Nephron progenitor cell (in vitro differentiated cells): ENCODE data around the gene IP6K1.

ENCODE experiments used
- DNase-seq: peaks from one replicate; pipeline ENCODE4 v3.0.0; 2021
- H3K27ac Mint-ChIP-seq: 2 replicates; pipeline ENCODE4 v1.8.0; 2021; ENCODE audit warnings: mild to moderate bottlenecking, moderate library complexity, mixed read lengths
- H3K27me3 Mint-ChIP-seq: 2 replicates; pipeline ENCODE4 v1.8.0; 2021; ENCODE audit warnings: mild to moderate bottlenecking, low read depth, mixed read lengths; ENCODE audit not compliant: poor library complexity
- H3K36me3 Mint-ChIP-seq: 2 replicates; pipeline ENCODE4 v1.8.0; 2021; ENCODE audit warnings: low read depth, mixed read lengths
- H3K4me1 Mint-ChIP-seq: 2 replicates; pipeline ENCODE4 v1.8.0; 2021; ENCODE audit warnings: mixed read lengths
- H3K4me3 Mint-ChIP-seq: 2 replicates; pipeline ENCODE4 v1.8.0; 2021; ENCODE audit warnings: mild to moderate bottlenecking, moderate library complexity, mixed read lengths
- H3K9me3 Mint-ChIP-seq: 2 replicates; pipeline ENCODE4 v1.8.0; 2021; ENCODE audit warnings: mild to moderate bottlenecking, moderate library complexity, mixed read lengths
- TF ChIP-seq, protein P1 (sequence below): fragments of 200-600 bp; sonication (generic); IDR thresholded peaks from 2 replicates; pipeline ENCODE4 v1.5.0; 2021; ENCODE audit warnings: antibody characterized with exemption

The IP6K1 gene

DNA sequence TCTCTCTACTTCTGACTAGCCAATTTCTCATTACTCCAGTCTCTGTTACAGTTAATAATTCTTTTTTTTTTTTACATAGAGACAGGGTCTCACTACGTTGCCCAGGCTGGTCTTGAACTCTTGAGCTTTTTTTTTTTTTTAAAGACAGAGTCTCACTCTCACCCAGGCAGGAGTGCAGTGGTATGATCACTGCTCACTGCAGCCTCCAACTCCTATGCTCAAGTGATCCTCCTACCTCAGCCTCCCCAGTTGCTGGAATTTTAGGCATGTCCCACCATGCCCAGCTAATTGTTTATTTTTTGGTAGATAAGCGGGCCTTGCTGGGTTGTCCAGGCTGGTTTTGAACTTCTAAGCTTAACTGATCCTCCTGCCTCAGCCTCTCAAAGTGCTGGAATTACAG lies 13.6 kb downstream of the IP6K1 start:
- DNase-seq = no peak
- H3K4me1 Mint-ChIP-seq = no peaks in the 10 kb centered on the region
- H3K27ac Mint-ChIP-seq = no peak overlapping the region
- H3K36me3 Mint-ChIP-seq = peaks cover 59% of the 10 kb centered on the region
- no peak overlapping the region for H3K4me3 Mint-ChIP-seq
- H3K27me3 Mint-ChIP-seq = no peaks in the 10 kb centered on the region
- no peaks in the 10 kb centered on the region for H3K9me3 Mint-ChIP-seq
- TF ChIP-seq, protein P1, sequence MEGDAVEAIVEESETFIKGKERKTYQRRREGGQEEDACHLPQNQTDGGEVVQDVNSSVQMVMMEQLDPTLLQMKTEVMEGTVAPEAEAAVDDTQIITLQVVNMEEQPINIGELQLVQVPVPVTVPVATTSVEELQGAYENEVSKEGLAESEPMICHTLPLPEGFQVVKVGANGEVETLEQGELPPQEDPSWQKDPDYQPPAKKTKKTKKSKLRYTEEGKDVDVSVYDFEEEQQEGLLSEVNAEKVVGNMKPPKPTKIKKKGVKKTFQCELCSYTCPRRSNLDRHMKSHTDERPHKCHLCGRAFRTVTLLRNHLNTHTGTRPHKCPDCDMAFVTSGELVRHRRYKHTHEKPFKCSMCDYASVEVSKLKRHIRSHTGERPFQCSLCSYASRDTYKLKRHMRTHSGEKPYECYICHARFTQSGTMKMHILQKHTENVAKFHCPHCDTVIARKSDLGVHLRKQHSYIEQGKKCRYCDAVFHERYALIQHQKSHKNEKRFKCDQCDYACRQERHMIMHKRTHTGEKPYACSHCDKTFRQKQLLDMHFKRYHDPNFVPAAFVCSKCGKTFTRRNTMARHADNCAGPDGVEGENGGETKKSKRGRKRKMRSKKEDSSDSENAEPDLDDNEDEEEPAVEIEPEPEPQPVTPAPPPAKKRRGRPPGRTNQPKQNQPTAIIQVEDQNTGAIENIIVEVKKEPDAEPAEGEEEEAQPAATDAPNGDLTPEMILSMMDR = no peak

DNA sequence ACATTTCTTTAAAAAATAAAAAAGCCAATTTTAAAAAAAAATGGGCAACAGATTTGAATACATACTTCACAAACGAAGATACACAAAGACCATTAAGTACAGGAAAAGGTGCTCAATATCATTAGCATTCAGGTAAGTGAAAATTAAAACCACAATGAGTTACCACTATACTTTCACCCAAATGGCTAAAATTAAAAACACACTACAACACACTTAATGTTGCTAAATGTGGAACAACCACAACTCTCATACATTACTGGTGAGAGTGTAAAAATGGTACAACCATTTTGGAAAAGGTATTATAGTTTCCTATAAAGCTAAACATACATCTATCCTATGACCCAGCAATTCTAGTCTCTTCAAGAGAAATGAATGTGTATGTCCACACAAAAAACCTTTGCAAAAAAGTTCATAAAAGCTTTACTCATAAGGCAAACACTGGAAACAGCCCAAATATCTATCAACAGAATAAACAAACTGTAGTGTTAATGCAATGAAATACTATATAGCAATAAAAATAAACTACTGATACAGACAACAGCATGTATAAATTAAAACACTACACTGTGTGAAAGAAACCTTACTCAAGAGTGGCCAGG lies 14.9 kb downstream of the IP6K1 start:
- TF ChIP-seq, protein P1 = no peak
- Mint-ChIP-seq H3K27me3 (no peaks in the 10 kb centered on the region), H3K36me3 (peaks cover 51% of the 10 kb centered on the region), H3K9me3 (no peaks in the 10 kb centered on the region), H3K4me1 (no peaks in the 10 kb centered on the region), H3K27ac (no peak overlapping the region), H3K4me3 (no peak overlapping the region)
- DNase-seq = no peak

DNA sequence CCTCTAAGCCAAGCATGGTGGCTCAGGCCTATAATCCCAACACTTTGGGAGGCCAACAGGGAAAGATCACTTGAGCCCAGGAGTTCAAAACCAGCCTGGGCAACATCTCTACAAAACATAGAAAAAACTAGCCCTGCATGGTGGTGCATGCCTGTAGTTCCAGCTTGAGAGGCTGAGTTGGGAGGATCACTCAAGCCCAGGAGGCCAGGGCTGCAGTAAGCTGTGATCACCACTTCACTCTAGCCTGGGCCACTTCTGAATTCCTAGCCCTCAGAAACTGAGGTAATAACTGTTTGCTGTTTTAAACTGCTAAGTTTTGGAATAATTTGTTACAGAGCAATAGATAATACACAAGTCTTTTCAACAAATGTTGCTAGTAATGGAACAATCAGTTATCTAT lies 16.4 kb downstream of the IP6K1 start:
- Mint-ChIP-seq H3K36me3 (peaks cover 53% of the 10 kb centered on the region), H3K27me3 (no peaks in the 10 kb centered on the region), H3K4me1 (no peaks in the 10 kb centered on the region), H3K27ac (no peak overlapping the region), H3K4me3 (no peak overlapping the region), H3K9me3 (peaks cover 3% of the 10 kb centered on the region)
- DNase-seq = no peak
- TF ChIP-seq, protein P1 = no peak

DNA sequence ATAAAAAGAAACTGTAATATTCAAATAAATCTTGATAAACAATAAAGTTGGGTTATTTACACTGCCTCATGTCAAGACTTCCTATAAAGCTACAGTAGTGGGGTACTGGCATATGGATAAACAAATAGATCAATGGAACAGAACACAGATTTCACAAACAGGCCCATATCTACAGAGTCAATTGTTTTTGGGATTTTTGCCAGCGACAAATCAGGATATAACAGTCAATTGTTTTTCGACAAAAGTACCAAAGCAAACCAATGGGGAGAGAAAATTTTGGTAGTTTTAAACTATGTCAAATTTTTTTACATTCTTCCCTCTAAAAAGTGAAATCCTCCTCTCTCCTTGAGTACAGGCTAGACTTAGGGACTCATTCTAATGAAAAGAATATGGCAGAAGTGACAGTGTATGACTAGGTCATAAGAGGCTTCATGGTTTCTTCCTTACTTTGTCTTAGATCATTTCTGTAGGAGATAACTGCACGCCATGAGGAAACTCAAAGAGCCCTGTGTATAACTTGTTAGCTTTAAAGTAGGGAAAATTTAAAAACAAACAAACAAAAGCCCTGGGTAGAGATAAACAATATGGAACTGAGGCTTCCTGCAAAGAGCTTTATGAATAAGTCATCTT lies 16.9 kb downstream of the IP6K1 start:
- Mint-ChIP-seq H3K9me3 (peaks cover 8% of the 10 kb centered on the region), H3K4me1 (no peaks in the 10 kb centered on the region), H3K36me3 (peaks cover 53% of the 10 kb centered on the region), H3K27me3 (no peaks in the 10 kb centered on the region), H3K4me3 (no peak overlapping the region), H3K27ac (no peak overlapping the region)
- no peak for DNase-seq
- TF ChIP-seq, protein P1 = no peak

DNA sequence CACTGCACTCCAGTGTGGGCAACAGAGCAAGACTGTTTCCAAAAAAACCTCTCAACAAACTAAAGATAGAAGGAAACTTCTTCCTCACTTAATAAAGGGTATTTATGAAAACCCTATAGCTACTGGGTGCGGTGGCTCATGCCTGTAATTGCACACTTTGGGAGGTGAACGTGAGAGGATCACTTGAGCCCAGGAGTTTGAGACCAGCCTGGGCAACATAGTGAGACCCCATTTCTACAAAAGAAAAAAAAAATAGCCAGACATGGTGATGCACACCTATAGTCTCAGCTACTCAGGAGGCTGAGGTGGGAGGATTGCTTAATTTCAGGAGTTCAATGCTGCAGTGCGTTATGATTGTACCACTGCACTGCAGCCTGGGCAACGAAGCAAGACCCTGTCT lies 22.4 kb downstream of the IP6K1 start:
- TF ChIP-seq, protein P1 = no peak
- peaks cover 4% of the 10 kb centered on the region for H3K4me1 Mint-ChIP-seq
- H3K27me3 Mint-ChIP-seq = no peaks in the 10 kb centered on the region
- peaks cover 9% of the 10 kb centered on the region for H3K9me3 Mint-ChIP-seq
- no peak for DNase-seq
- peaks cover 46% of the 10 kb centered on the region for H3K36me3 Mint-ChIP-seq
- no peak overlapping the region for H3K4me3 Mint-ChIP-seq
- no peak overlapping the region for H3K27ac Mint-ChIP-seq

DNA sequence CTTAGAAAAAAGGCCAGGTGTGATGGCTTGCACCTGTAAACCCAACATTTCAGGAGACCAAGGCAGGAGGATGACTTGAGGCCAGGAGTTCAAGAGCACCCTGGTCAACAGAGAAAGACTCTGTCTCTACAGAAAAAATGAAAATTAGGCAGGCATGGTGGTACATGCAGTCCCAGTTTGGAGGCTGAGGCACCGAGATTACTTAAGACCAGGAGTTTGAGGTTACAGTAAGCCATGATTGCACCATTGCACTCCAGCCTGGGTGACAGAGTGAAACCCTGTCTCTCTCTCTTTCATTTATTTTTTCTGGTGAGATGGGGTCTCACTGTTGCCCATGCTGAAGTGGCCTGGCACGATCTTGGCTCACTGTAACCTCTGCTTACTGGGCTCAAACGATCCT lies 24.7 kb downstream of the IP6K1 start:
- peaks cover 8% of the 10 kb centered on the region for H3K4me1 Mint-ChIP-seq
- H3K4me3 Mint-ChIP-seq = no peak overlapping the region
- H3K27ac Mint-ChIP-seq = no peak overlapping the region
- H3K9me3 Mint-ChIP-seq = peaks cover 9% of the 10 kb centered on the region
- DNase-seq = no peak
- peaks cover 34% of the 10 kb centered on the region for H3K36me3 Mint-ChIP-seq
- no peaks in the 10 kb centered on the region for H3K27me3 Mint-ChIP-seq
- TF ChIP-seq, protein P1 = no peak
